HepG2 (cell line): ENCODE data around the gene SLC13A3. TPM values are rescaled to one million over a fixed set of nuclear protein-coding genes. Genes with fewer than 3 reads are reported as not detected.

Experiments used
- ADNP ChIP-seq: sonication (generic); formaldehyde crosslinking; IDR thresholded peaks from 2 replicates; pipeline ENCODE4 v1.4.0; 2020; ENCODE audit warnings: missing genetic modification reagents
- AGO1 ChIP-seq: fragments of 200-400 bp; formaldehyde crosslinking; IDR thresholded peaks from 2 replicates; pipeline ENCODE4 v1.6.1; 2017; ENCODE audit warnings: mild to moderate bottlenecking, low read depth, low read length, moderate library complexity; ENCODE audit not compliant: poor library complexity, severe bottlenecking
- ARID4A ChIP-seq: sonication (generic); formaldehyde crosslinking; IDR thresholded peaks from 2 replicates; pipeline ENCODE4 v1.5.0; 2020; ENCODE audit warnings: mild to moderate bottlenecking, missing genetic modification reagents, borderline replicate concordance
- BCL6 ChIP-seq: IDR thresholded peaks from 2 replicates; pipeline ENCODE4 v1.6.1; 2016; ENCODE audit warnings: missing genetic modification reagents, missing compliant biosample characterization
- FOXM1 ChIP-seq: sonication (generic); formaldehyde crosslinking; IDR thresholded peaks from 2 replicates; pipeline ENCODE4 v1.5.0; 2020; ENCODE audit warnings: missing genetic modification reagents
- GPBP1L1 ChIP-seq: sonication (generic); formaldehyde crosslinking; IDR thresholded peaks from 2 replicates; pipeline ENCODE4 v1.5.0; 2020; ENCODE audit warnings: mild to moderate bottlenecking, missing genetic modification reagents
- MEF2D ChIP-seq: sonication (generic); formaldehyde crosslinking; IDR thresholded peaks from 2 replicates; pipeline ENCODE4 v1.5.1; 2020; ENCODE audit warnings: mild to moderate bottlenecking, missing genetic modification reagents
- MLXIP ChIP-seq: sonication (generic); formaldehyde crosslinking; IDR thresholded peaks from 2 replicates; pipeline ENCODE4 v1.9.0; 2021; ENCODE audit warnings: missing genetic modification reagents, borderline replicate concordance
- MTF2 ChIP-seq: sonication (generic); formaldehyde crosslinking; IDR thresholded peaks from 2 replicates; pipeline ENCODE4 v1.5.0; 2020; ENCODE audit warnings: missing genetic modification reagents, borderline replicate concordance
- REPIN1 ChIP-seq: sonication (generic); formaldehyde crosslinking; IDR thresholded peaks from 2 replicates; pipeline ENCODE4 v1.8.0; 2022; ENCODE audit warnings: missing genetic modification reagents, low read depth, mild to moderate bottlenecking, borderline replicate concordance
- SALL2 ChIP-seq: sonication (generic); formaldehyde crosslinking; IDR thresholded peaks from 2 replicates; pipeline ENCODE4 v1.8.1; 2023; ENCODE audit warnings: mild to moderate bottlenecking, missing genetic modification reagents, inconsistent platforms
- SCMH1 ChIP-seq: sonication (generic); formaldehyde crosslinking; IDR thresholded peaks from 2 replicates; pipeline ENCODE4 v1.9.0; 2021; ENCODE audit warnings: missing genetic modification reagents, mild to moderate bottlenecking, borderline replicate concordance
- SP2 ChIP-seq: sonication (generic); formaldehyde crosslinking; IDR thresholded peaks from 2 replicates; pipeline ENCODE4 v1.5.1; 2020; ENCODE audit warnings: mild to moderate bottlenecking, missing genetic modification reagents
- TBX2 ChIP-seq: sonication (generic); formaldehyde crosslinking; IDR thresholded peaks from 2 replicates; pipeline ENCODE4 v1.5.0; 2020; ENCODE audit warnings: missing genetic modification reagents, mild to moderate bottlenecking, borderline replicate concordance
- TSC22D2 ChIP-seq: sonication (generic); formaldehyde crosslinking; IDR thresholded peaks from 2 replicates; pipeline ENCODE4 v1.5.1; 2020; ENCODE audit warnings: missing genetic modification reagents, mild to moderate bottlenecking, borderline replicate concordance
- ZBTB8A ChIP-seq: sonication (generic); formaldehyde crosslinking; IDR thresholded peaks from 2 replicates; pipeline ENCODE4 v1.4.0; 2020; ENCODE audit warnings: mild to moderate bottlenecking, low read depth, missing genetic modification reagents, borderline replicate concordance
- ZNF430 ChIP-seq: sonication (generic); formaldehyde crosslinking; IDR thresholded peaks from 2 replicates; pipeline ENCODE4 v1.9.0; 2021; ENCODE audit warnings: mild to moderate bottlenecking, missing genetic modification reagents
- ZNF605 ChIP-seq: sonication (generic); formaldehyde crosslinking; IDR thresholded peaks from 2 replicates; pipeline ENCODE4 v1.8.0; 2022; ENCODE audit warnings: mild to moderate bottlenecking, missing genetic modification reagents
- ZNF772 ChIP-seq: sonication (generic); formaldehyde crosslinking; IDR thresholded peaks from 2 replicates; pipeline ENCODE4 v1.5.0; 2020; ENCODE audit warnings: mild to moderate bottlenecking, missing genetic modification reagents
- ZNF781 ChIP-seq: sonication (generic); formaldehyde crosslinking; IDR thresholded peaks from 2 replicates; pipeline ENCODE4 v1.5.1; 2020; ENCODE audit warnings: borderline replicate concordance, mild to moderate bottlenecking, missing genetic modification reagents; ENCODE audit errors: not compliant biosample characterization
- polyA plus RNA-seq, 8 experiments: library from polyadenylated mRNA; depleted of rRNA in 3 of 8; stranded (reverse) in 7 of 8; unstranded in 1 of 8; fragments of >200 nt; fragmentation: Illumina TruSeq in 4 of 8; extraction: Trizol in 4 of 8; gene quantifications; 2 replicates each; pipeline versions ENCODE4 v1.2.1 to v1.2.3, GENCODE V29; 2011 to 2016; ENCODE audit warnings: low read depth in 4 of 8, missing spikeins in 1 of 8, mixed read lengths in 1 of 8; ENCODE audit not compliant: insufficient read depth in 1 of 8
- total RNA-seq, 5 experiments: library from RNA; depleted of rRNA; stranded (reverse); fragments of >200 nt; fragmentation: Illumina TruSeq; extraction: Trizol; gene quantifications; 2 replicates each; pipeline ENCODE4 v1.2.3, GENCODE V29; 2016; ENCODE audit warnings: low read depth in 1 of 5

SLC13A3 gene
- total and polyA plus RNA-seq, 2 of the 13 experiments (the other 11 are each of a cell fraction or from before 2014, with no cell fraction given): 66.5 to 76.0 TPM

GRCh38 chr20:46670585-46671584, 19.6 kb upstream of the SLC13A3 start (continued):
- TF ChIP-seq TBX2 (CRISPR knock-in tag): peak; percentile 96
- TF ChIP-seq TSC22D2 (CRISPR knock-in tag): no peak
- peak; percentile 69; the same call in 1 of the 2 replicates for TF ChIP-seq REPIN1
- peak; percentile 93 for TF ChIP-seq ZNF781 (CRISPR knock-in tag)
- TF ChIP-seq ARID4A: peak; percentile 42; the same call in 1 of the 2 replicates
- peak; percentile 84 for TF ChIP-seq MEF2D
- no peak for TF ChIP-seq FOXM1
- peak; percentile 79; the same call in 1 of the 2 replicates for TF ChIP-seq SALL2 (CRISPR knock-in tag)
- peak; percentile 98 for TF ChIP-seq BCL6 (CRISPR knock-in tag)
- no peak for TF ChIP-seq ADNP (CRISPR knock-in tag)
- peak; percentile 86; the same call in 1 of the 2 replicates for TF ChIP-seq ZNF430
- TF ChIP-seq ZNF605 (CRISPR knock-in tag): peak; percentile 80
- TF ChIP-seq SCMH1 (CRISPR knock-in tag): no peak
- no peak for TF ChIP-seq ZNF772 (CRISPR knock-in tag)
- 0 out of 2 replicates have a peak, but pooled peaks have one; percentile 19 for TF ChIP-seq MLXIP (CRISPR knock-in tag)
- TF ChIP-seq GPBP1L1: no peak
- no peak for TF ChIP-seq SP2 (CRISPR knock-in tag)
- no peak for TF ChIP-seq AGO1
- no peak for TF ChIP-seq ZBTB8A (CRISPR knock-in tag)
- TF ChIP-seq MTF2 (CRISPR knock-in tag): 0 out of 2 replicates have a peak, but pooled peaks have one; percentile 12
